Measurements from ENCODE around the gene BMPER.

Gene BMPER

DNA sequence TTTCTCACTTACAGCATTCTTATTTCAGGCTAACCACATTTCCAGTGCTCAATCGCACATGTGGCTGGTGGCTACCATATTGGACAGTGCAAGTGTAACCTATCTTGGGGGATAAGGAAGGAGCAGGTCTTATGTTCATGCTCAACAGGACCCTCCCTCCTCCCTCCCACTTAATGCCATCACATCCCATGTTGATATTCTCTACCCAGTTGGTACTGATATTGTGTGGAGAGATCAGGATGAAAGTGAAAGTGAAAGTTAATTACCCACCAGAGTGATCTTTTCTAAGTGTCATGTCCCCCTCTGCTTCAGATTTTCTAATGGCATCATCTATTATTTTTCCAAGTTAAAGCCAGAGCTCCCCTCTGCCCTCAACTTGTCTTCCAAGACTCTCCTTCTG lies 91.6 kb downstream of the BMPER start:
- ATAC-seq = no peak
- TF ChIP-seq, protein P1, sequence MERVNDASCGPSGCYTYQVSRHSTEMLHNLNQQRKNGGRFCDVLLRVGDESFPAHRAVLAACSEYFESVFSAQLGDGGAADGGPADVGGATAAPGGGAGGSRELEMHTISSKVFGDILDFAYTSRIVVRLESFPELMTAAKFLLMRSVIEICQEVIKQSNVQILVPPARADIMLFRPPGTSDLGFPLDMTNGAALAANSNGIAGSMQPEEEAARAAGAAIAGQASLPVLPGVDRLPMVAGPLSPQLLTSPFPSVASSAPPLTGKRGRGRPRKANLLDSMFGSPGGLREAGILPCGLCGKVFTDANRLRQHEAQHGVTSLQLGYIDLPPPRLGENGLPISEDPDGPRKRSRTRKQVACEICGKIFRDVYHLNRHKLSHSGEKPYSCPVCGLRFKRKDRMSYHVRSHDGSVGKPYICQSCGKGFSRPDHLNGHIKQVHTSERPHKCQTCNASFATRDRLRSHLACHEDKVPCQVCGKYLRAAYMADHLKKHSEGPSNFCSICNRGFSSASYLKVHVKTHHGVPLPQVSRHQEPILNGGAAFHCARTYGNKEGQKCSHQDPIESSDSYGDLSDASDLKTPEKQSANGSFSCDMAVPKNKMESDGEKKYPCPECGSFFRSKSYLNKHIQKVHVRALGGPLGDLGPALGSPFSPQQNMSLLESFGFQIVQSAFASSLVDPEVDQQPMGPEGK (CRISPR knock-in tag; IDR thresholded peaks at IDR 0.05; ENCODE audit: borderline replicate concordance) = no peak
- TF ChIP-seq TSHZ2 (CRISPR knock-in tag; IDR thresholded peaks at IDR 0.05) = no peak
- no peak for TF ChIP-seq ZNF8 (CRISPR knock-in tag; IDR thresholded peaks at IDR 0.05)
- no peak for TF ChIP-seq ZNF565 (CRISPR knock-in tag; conservative IDR thresholded peaks at IDR 0.05; ENCODE audit: low read depth)
- no peak for TF ChIP-seq BACH2 (CRISPR knock-in tag; IDR thresholded peaks at IDR 0.05; ENCODE audit: borderline replicate concordance)
- TF ChIP-seq PPARA (CRISPR knock-in tag; IDR thresholded peaks at IDR 0.05; ENCODE audit: borderline replicate concordance) = no peak
- TF ChIP-seq, protein P2, sequence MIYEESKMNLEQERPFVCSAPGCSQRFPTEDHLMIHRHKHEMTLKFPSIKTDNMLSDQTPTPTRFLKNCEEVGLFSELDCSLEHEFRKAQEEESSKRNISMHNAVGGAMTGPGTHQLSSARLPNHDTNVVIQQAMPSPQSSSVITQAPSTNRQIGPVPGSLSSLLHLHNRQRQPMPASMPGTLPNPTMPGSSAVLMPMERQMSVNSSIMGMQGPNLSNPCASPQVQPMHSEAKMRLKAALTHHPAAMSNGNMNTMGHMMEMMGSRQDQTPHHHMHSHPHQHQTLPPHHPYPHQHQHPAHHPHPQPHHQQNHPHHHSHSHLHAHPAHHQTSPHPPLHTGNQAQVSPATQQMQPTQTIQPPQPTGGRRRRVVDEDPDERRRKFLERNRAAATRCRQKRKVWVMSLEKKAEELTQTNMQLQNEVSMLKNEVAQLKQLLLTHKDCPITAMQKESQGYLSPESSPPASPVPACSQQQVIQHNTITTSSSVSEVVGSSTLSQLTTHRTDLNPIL (CRISPR knock-in tag; IDR thresholded peaks at IDR 0.05; ENCODE audit: low read depth) = no peak
- TF ChIP-seq TCF4 (CRISPR knock-in tag; IDR thresholded peaks at IDR 0.05; ENCODE audit: borderline replicate concordance) = no peak
- TF ChIP-seq ZC3H10 (CRISPR knock-in tag; IDR thresholded peaks at IDR 0.05) = no peak
- TF ChIP-seq TOX (CRISPR knock-in tag; IDR thresholded peaks at IDR 0.05; ENCODE audit: borderline replicate concordance) = no peak
- no peak for TF ChIP-seq CSRNP3 (CRISPR knock-in tag; IDR thresholded peaks at IDR 0.05)
- TF ChIP-seq CSDC2 (CRISPR knock-in tag; IDR thresholded peaks at IDR 0.05) = no peak
- TF ChIP-seq ISL1 (CRISPR knock-in tag; IDR thresholded peaks at IDR 0.05) = no peak
- TF ChIP-seq GLIS3 (CRISPR knock-in tag; IDR thresholded peaks at IDR 0.05) = no peak
- no peak for TF ChIP-seq ARNTL (CRISPR knock-in tag; IDR thresholded peaks at IDR 0.05; ENCODE audit: borderline replicate concordance, low read depth)
- TF ChIP-seq ZFP3 (CRISPR knock-in tag; IDR thresholded peaks at IDR 0.05) = no peak

DNA sequence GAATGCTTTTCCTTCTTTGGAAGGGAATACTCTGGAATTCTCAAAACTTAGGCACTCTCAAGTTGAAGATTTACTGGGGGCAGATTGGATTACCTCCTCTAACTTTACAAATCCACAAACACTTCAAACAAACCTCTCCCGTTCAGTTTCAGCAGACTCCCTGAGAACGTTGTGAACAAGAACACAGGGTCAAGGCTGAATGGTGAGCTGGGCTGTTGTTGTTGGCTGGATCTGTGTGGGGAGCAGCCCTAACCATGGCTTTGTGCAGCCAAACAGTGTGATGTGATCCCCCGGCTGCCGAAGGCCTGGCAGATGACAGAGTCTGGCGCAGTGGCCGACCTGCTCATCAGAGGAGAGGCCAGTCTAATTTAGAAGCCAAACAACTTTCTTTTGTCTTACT lies 93.1 kb downstream of the BMPER start:
- no peak for TF ChIP-seq CSDC2 (CRISPR knock-in tag; IDR thresholded peaks at IDR 0.05)
- TF ChIP-seq, protein P2 (CRISPR knock-in tag; IDR thresholded peaks at IDR 0.05; ENCODE audit: low read depth) = no peak
- no peak for TF ChIP-seq ISL1 (CRISPR knock-in tag; IDR thresholded peaks at IDR 0.05)
- TF ChIP-seq TCF4 (CRISPR knock-in tag; IDR thresholded peaks at IDR 0.05; ENCODE audit: borderline replicate concordance) = no peak
- no peak for TF ChIP-seq GLIS3 (CRISPR knock-in tag; IDR thresholded peaks at IDR 0.05)
- TF ChIP-seq ZC3H10 (CRISPR knock-in tag; IDR thresholded peaks at IDR 0.05) = no peak
- no peak for TF ChIP-seq TSHZ2 (CRISPR knock-in tag; IDR thresholded peaks at IDR 0.05)
- TF ChIP-seq RARB (CRISPR knock-in tag; IDR thresholded peaks at IDR 0.05) = no peak
- no peak for TF ChIP-seq SNAI2 (CRISPR knock-in tag; IDR thresholded peaks at IDR 0.05)

More for the DNA sequence above, 93.1 kb downstream of the BMPER start:
- ATAC-seq = no peak

All from SK-N-SH treated with all-trans-retinoic acid at 6 μM for 48 hours (cell line).